B cell (primary cell): ENCODE results near the gene ZNF525.

ENCODE experiments used
- CTCF ChIP-seq: fragments of 200-600 bp; IDR thresholded peaks from one replicate; pipeline ENCODE4 v1.8.0; 2022; ENCODE audit warnings: antibody characterized with exemption, mild to moderate bottlenecking
- EZH2 ChIP-seq: IDR thresholded peaks from 2 replicates; pipeline ENCODE4 v1.6.1; 2012; ENCODE audit warnings: borderline replicate concordance, low read depth, mild to moderate bottlenecking, moderate library complexity, low read length; ENCODE audit not compliant: insufficient read depth, poor library complexity, severe bottlenecking

DNA sequence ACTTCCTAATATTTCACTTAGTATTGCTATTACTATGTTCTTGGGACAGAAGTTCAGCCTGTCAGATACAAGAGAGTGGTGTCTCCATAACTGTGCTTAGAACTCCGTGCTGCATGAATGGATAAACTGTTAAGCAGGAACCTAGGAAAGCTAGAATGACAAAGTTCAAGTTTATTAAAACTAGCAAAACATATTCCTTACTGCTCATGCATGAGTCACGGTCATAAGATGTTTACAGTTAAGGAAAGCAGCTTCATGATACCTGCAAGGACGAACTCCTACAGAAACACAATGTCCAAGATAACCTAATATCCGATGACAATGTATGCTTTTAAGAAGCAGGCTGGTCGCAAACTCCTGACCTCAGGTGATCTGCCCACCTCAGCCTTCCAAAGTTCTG, 23.4 kb downstream of the ZNF525 start:
- TF ChIP-seq CTCF = no peak
- no peak for TF ChIP-seq EZH2
